ENCODE measurements around the gene KCNQ5. TPM values are rescaled to one million over a fixed set of nuclear protein-coding genes. Genes with fewer than 3 reads are reported as not detected.

The KCNQ5 gene
- total and polyA plus RNA-seq, 2 of the 8 experiments (the other 6 are each of a cell fraction or from before 2014, with no cell fraction given): 0.83 to 1.2 TPM

DNA sequence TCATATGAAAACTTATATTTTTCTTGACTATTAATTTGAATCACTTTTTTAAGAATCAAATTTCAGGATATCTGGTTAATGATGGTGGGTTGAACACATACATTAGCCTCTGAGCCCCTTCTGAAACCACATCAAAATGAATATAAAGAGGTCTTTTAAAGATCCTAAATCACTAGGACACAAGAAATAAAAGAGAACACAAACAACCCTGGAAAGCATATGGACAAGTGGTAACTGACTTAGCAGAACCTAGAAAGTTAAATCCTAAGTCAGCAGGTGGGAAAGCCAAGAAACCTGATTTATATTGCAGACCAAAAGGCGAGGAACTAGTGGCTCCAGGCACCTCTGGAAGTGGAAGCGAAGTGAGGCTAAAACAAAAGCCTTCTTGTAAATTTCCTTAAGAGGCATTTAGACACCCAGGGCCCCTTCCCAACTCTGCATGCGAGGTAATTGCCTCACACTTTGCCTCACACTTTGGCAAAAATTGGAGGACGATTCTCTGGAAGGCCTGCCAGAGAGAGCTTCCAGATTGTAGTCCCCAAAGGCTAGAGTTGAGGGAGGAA is 309.5 kb downstream of the KCNQ5 start (continued):
- TF ChIP-seq RAD21 (IDR thresholded peaks at IDR 0.05 in 1 of 2, conservative IDR thresholded peaks at IDR 0.05 in 1 of 2; ENCODE audit: low read depth in 2 of 2, low read length in 2 of 2) (no peak), HDAC2 (IDR thresholded peaks at IDR 0.05; ENCODE audit: borderline replicate concordance in 1 of 2, low read depth in 2 of 2, low read length in 2 of 2) (no peak), ASH2L (IDR thresholded peaks at IDR 0.05; ENCODE audit: low read length) (no peak), POLR2A (IDR thresholded peaks at IDR 0.05; ENCODE audit: control extremely low read depth in 1 of 2, low read depth in 2 of 2, low read length in 2 of 2) (no peak)

Measured in H1 (cell line).